GM18499 (cell line): ENCODE data around the gene MFAP3.
"Not testable (repeated sequence)": the region's sequence is repeated elsewhere in the genome, so short reads cannot be mapped to it uniquely, and the experiment has no call there.

Source experiments
- ATAC-seq: cut with Tn5 transposase; IDR thresholded peaks from one replicate; pipeline ENCODE4 v1.9.1; 2021; ENCODE audit warnings: moderate number of reproducible peaks; ENCODE audit not compliant: insufficient read depth, unreplicated experiment

The MFAP3 gene

DNA sequence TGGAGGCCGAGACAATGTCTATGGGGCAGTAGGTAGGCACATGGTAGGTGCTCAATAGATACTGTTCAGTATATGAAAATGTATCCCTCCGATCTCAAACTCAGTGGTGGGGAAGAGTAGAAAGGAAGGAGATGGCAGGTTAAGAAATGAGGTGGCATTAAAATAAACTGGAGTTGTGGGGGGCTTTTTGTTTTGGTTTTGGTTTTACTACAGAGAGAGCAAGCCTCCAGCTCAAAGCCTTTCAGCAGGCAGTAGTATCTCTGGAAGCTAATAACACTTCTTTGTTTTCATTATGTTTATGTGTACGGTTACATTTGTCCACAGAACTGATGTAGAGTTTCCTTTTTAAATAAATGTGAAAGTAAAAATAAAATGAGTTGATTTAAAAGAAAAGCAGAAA, 8.6 kb downstream of the MFAP3 start:
- ATAC-seq = no peak

DNA sequence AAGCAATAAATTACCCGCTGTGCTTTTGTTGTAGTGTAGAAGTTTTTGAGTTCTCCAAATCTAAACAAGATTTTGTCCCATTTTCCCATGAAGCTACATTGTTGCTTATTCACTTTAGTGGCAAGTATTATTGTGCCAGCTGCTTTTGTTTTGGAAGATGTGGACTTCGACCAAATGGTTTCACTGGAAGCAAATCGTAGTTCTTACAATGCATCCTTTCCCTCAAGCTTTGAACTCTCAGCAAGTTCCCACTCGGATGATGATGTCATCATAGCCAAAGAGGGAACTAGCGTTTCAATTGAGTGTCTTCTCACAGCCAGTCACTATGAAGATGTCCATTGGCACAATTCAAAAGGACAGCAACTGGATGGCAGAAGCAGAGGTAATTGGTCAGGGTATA, 10.9 kb downstream of the MFAP3 start:
- no peak for ATAC-seq

DNA sequence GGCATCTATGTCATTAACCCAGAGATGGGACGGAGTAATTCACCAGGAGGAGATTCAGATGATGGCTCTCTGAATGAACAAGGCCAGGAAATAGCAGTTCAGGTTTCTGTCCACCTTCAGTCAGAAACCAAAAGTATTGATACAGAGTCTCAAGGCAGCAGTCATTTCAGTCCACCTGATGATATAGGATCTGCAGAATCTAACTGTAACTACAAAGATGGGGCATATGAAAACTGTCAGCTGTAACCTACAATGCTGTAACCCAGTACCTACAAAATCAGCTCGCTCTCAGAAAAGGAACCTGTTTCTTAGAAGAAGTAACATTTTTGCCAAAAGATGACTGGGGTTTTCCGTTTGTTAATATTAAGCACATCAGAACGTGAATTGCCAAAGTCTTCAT, 14.7 kb downstream of the MFAP3 start:
- no peak for ATAC-seq

- no peak for ATAC-seq
These were observed 16.4 kb downstream of the MFAP3 start for GRCh38 chr5:154055201-154055600.

DNA sequence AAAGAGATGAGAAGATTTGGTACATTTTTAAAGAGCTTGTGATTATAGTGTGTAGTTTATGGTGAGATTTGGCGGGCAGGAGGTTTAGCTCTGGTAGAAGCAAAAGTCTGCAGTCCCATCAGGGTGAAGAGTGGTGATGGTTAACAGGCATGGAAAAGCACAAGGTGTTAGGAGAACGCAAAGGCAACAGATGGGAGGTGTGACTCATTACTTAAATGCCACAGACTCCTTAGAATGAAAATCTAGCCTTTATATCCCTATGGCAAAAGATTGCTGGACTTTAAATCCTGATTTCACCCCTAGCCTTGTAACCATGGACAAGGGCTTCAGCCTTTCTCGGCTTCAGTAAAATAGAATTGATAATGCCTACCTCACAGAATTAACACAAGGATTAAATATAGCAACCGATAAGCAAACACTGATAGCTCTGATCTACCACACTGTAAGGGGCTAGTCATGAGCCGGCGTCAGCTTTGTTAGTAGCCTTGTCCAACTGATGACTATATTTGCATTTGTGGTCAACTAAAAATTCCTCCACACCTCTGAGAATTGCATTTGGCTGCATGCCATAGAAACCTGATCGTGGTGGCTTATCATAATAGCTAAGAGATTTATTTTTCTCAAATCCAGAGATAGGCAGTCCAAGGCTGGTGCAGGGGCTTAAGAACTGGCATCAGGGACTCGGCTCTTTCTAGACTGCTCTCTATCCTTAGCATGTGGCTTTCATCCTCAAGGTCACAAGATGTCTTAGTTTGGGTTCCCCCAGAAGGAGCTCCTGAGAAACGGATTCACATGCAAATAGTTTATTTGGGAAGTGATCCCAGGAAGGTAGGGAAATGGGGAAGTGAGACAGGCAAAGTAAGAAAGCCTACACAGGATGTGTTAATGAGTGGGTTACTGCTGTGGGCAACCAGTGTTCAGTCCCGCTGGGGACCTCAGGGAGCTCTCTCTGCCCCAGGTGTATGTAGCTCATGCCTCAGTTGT, 19.6 kb downstream of the MFAP3 start:
- peak; percentile 45 for ATAC-seq

GRCh38 chr5:154059039-154059430, 20.3 kb downstream of the MFAP3 start:
- peak; percentile 43 for ATAC-seq

GRCh38 chr5:154059583-154059982, 20.8 kb downstream of the MFAP3 start:
- ATAC-seq = no peak

GRCh38 chr5:154060606-154061005, 21.8 kb downstream of the MFAP3 start:
- no peak for ATAC-seq

DNA sequence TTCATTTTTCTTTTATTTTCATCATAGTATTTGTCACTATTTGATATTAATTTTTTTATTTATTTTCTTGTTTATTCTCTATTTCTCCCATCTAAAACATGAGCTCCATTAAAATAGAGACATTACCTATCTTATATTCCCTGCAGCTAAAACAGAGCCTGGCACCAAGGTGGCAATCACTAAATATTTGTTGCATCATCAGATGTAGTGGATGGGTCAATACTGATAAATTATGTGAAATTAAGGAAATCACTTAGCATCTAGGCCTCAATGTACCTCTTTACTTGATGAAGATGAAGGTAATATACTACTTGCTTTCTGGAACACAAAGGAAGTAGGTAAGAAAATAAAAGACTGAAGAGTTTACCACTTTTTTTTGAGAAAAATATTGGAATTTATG, 24.6 kb downstream of the MFAP3 start:
- ATAC-seq = no peak

DNA sequence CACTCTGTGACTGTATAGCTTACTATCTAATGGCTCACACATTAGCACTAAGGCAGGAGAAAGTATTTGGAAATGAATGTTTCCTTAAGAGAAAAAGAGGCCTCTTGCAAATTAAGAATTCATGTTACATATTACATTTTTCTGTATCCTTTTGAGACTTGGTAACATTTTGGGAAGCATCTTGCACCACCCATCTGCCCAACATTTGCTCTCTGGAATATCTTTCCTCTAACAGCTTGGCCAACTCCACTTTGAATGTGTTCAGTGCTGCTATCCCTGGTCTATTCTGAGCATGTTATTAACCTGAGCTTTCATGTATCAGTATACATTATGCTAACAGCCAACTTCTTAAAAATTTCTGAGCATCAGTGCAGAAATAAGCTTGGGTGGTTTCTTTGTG, 27.2 kb downstream of the MFAP3 start:
- no peak for ATAC-seq

DNA sequence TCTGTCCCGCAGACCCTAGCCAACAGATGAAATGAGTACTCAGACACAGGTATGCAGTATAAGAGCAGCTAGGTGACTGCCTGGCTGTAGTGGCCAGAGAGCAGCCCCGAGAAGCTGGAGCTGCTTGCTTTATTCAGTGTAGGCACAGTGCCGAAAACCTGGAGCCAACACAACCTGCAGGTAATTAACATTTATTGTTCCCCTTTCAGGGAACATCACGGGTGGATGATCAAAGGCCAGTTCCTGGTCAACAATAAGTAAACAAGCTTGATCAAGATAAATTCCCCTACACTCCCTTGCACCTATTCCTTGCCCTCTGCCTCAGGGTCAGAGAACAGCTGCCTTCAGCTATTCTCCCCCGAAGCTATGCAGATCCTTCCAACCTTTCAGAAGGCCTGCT, 31.1 kb downstream of the MFAP3 start:
- ATAC-seq = not testable (repeated sequence)

- no peak for ATAC-seq
These were observed 33.1 kb downstream of the MFAP3 start for GRCh38 chr5:154071799-154072413.

DNA sequence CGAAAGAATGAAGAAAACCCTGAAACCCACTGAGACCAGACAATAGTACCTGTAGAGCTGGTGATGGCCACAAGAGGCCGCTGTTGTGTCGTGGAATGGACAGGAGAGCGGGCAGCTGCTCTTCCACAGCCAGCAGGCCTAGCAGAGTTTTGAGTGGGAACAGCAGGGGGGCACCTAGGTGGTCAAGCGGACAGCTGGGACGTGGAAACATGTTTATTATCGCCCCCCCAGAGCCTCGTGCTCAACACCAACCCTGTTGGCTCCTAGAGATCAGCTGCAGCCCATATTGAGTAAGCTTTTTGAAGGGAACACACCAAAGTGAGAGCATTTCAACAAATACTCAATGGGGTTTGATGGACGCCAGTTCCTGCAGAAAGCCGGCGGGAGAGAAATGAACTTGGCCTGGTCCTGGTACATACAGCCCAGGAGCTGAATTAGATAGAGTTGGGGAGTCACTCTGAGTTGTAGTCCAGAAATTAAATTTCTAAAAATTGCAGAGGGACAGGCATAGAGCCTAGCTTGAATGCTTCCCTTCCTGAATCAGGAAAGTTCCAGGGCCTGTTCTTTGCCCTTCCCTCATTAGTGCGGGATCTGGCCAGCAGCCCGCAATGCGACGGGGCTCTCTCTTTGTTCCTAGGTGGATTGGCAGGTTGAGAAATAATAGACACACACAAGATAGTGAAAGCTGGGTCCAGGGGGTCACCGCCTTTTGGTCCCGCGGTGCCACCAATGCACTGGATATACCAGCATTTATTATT, 33.8 kb downstream of the MFAP3 start:
- ATAC-seq = peak; percentile 91

GRCh38 chr5:154076240-154076922, 37.6 kb downstream of the MFAP3 start:
- no peak for ATAC-seq

- no peak for ATAC-seq
These were observed 38.9 kb downstream of the MFAP3 start for GRCh38 chr5:154077696-154078095.

DNA sequence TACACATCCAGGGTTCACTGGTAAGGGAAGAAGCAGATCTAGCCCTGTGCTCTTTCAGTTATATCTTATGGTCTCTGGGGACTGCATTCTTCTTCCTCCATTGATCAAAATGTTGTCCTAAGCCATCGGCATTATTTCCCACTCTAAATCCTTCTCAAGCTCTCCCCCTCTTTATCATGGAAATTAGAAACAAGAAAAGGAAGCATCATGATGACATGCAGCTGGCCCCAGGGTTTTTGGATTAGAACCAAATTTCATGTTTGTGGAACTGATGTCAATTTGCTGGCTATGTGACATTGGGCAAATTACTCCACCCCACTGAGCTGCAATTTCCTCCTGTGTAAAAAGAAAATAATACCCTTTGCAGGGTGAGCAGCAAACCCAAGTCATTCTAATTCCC, 39.5 kb downstream of the MFAP3 start:
- ATAC-seq = no peak

- ATAC-seq = no peak
These were observed 42.5 kb downstream of the MFAP3 start for GRCh38 chr5:154081246-154081645.

- ATAC-seq = no peak
These were observed 45.4 kb downstream of the MFAP3 start for GRCh38 chr5:154084062-154084639.

DNA sequence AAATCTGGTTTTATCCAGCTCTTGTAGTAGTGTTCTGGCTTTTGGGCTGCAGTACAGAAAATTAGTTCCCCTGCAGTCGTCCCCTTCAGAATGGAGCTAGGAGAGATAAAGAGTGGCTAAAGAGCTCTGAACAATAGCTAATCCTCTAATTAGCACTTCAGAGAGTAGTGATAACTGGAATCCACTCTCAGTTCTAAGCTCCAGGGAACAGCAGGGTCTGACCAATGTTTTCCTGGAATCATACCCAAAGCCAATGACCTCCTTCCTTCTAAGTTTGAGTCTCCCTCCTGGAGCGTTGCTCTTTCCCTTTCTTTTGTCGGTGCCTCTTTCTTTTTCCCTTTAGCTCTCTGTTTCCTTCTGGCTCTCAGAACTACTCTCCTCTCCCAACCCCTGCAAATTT, 47.4 kb downstream of the MFAP3 start:
- no peak for ATAC-seq

GRCh38 chr5:154086641-154087040, 47.9 kb downstream of the MFAP3 start:
- ATAC-seq = no peak
